Measurements from ENCODE around the gene CARMIL1. TPM values are rescaled to one million over a fixed set of nuclear protein-coding genes. Genes with fewer than 3 reads are reported as not detected.

The CARMIL1 gene
- total and polyA plus RNA-seq, 3 experiments from 2014 or later, result 1.8 to 2.9 TPM; not detected in 1

- no peaks in the 10 kb centered on the region for H3K9me3 ChIP-seq (ENCODE audit: low read length)
- peaks cover 4 to 11% of the 10 kb centered on the region in 2 donors for H3K27me3 Mint-ChIP-seq
- no peaks in the 10 kb centered on the region for H3K4me1 ChIP-seq (ENCODE audit: insufficient read depth, low read length)
- no peak overlapping the region for H3K4me3 Mint-ChIP-seq
- H3K36me3 ChIP-seq (ENCODE audit: insufficient read depth, low read length), result no peaks in the 10 kb centered on the region
- ChIA-PET POLR2A (no interaction called here), CTCF (no interaction called here)
- no peak overlapping the region for H3K4me3 ChIP-seq (ENCODE audit: low read length)
- no peaks in the 10 kb centered on the region for H3K36me3 Mint-ChIP-seq
- no peaks in the 10 kb centered on the region for H3K9me3 Mint-ChIP-seq
- H3K27me3 ChIP-seq (ENCODE audit: insufficient read depth, low read length, poor library complexity, severe bottlenecking), result no peaks in the 10 kb centered on the region
- no peak for DNase-seq
- H3K27ac ChIP-seq (ENCODE audit: low read depth, low read length), result no peak overlapping the region
- peak overlapping the region in 1 of 8 donors; percentile 14 for H3K27ac Mint-ChIP-seq
- no peaks in the 10 kb centered on the region for H3K4me1 Mint-ChIP-seq
These were observed 19.4 kb upstream of the CARMIL1 start for GRCh38 chr6:25259756-25260155.

- no peak overlapping the region for H3K27ac ChIP-seq (ENCODE audit: low read depth, low read length)
- H3K4me1 ChIP-seq (ENCODE audit: insufficient read depth, low read length), result no peaks in the 10 kb centered on the region
- Mint-ChIP-seq H3K4me1 (peaks cover 0 to 4% (median 3%) of the 10 kb centered on the region in 3 donors), H3K27ac (no peak overlapping the region), H3K9me3 (no peaks in the 10 kb centered on the region), H3K36me3 (no peaks in the 10 kb centered on the region), H3K27me3 (peaks cover 0 to 6% of the 10 kb centered on the region in 2 donors), H3K4me3 (no peak overlapping the region)
- CTCF ChIA-PET, result interaction anchor here (1.3 to 4.5 kb wide), 3 partner anchors 18 to 232 kb away, joined by 3 to 73 read pairs (median 4); no protein-coding TSS in a partner anchor
- H3K4me3 ChIP-seq (ENCODE audit: low read length), result no peak overlapping the region
- H3K36me3 ChIP-seq (ENCODE audit: insufficient read depth, low read length), result no peaks in the 10 kb centered on the region
- DNase-seq, result no peak
- H3K27me3 ChIP-seq (ENCODE audit: insufficient read depth, low read length, poor library complexity, severe bottlenecking), result no peaks in the 10 kb centered on the region
- no peaks in the 10 kb centered on the region for H3K9me3 ChIP-seq (ENCODE audit: low read length)
- POLR2A ChIA-PET, result no interaction called here
These were observed 15.5 kb upstream of the CARMIL1 start for GRCh38 chr6:25263657-25264056.

- DNase-seq, result no peak
- ChIA-PET CTCF (interaction anchor here (0.8 to 4.5 kb wide), 20 partner anchors 9 to 335 kb away, joined by 3 to 73 read pairs (median 5); partner anchors contain the start of gene CARMIL1), POLR2A (no interaction called here)
- peaks cover 0 to 4% (median 3%) of the 10 kb centered on the region in 3 donors for H3K4me1 Mint-ChIP-seq
- H3K9me3 ChIP-seq (ENCODE audit: low read length), result no peaks in the 10 kb centered on the region
- no peak overlapping the region for H3K27ac Mint-ChIP-seq
- H3K27ac ChIP-seq (ENCODE audit: low read depth, low read length), result no peak overlapping the region
- no peak overlapping the region for H3K4me3 ChIP-seq (ENCODE audit: low read length)
- H3K36me3 Mint-ChIP-seq, result no peaks in the 10 kb centered on the region
- H3K4me1 ChIP-seq (ENCODE audit: insufficient read depth, low read length), result no peaks in the 10 kb centered on the region
- no peaks in the 10 kb centered on the region for H3K9me3 Mint-ChIP-seq
- H3K4me3 Mint-ChIP-seq, result no peak overlapping the region
- peaks cover 2 to 15% of the 10 kb centered on the region in 2 donors for H3K27me3 Mint-ChIP-seq
- H3K27me3 ChIP-seq (ENCODE audit: insufficient read depth, low read length, poor library complexity, severe bottlenecking), result no peaks in the 10 kb centered on the region
- H3K36me3 ChIP-seq (ENCODE audit: insufficient read depth, low read length), result no peaks in the 10 kb centered on the region
These were observed 12.6 kb upstream of the CARMIL1 start for GRCh38 chr6:25266456-25267100.

- no peaks in the 10 kb centered on the region for H3K9me3 ChIP-seq (ENCODE audit: low read length)
- Mint-ChIP-seq H3K4me1 (peaks cover 0 to 4% (median 3%) of the 10 kb centered on the region in 3 donors), H3K27ac (no peak overlapping the region), H3K36me3 (no peaks in the 10 kb centered on the region), H3K9me3 (no peaks in the 10 kb centered on the region), H3K27me3 (peaks cover 5 to 22% of the 10 kb centered on the region in 2 donors), H3K4me3 (no peak overlapping the region)
- H3K36me3 ChIP-seq (ENCODE audit: insufficient read depth, low read length), result no peaks in the 10 kb centered on the region
- ChIA-PET CTCF (interaction anchor here (1.9 kb wide), 1 partner anchor 223 kb away, joined by 22 read pairs; no protein-coding TSS in a partner anchor), POLR2A (no interaction called here)
- no peak overlapping the region for H3K4me3 ChIP-seq (ENCODE audit: low read length)
- no peaks in the 10 kb centered on the region for H3K4me1 ChIP-seq (ENCODE audit: insufficient read depth, low read length)
- no peaks in the 10 kb centered on the region for H3K27me3 ChIP-seq (ENCODE audit: insufficient read depth, low read length, poor library complexity, severe bottlenecking)
- no peak for DNase-seq
- no peak overlapping the region for H3K27ac ChIP-seq (ENCODE audit: low read depth, low read length)
These were observed 11.5 kb upstream of the CARMIL1 start for GRCh38 chr6:25267662-25268061.

- ChIA-PET POLR2A (interaction anchor here (0.7 kb wide), 1 partner anchor 25 kb away, joined by 9 read pairs; no protein-coding TSS in a partner anchor), CTCF (interaction anchor here (1.1 to 1.8 kb wide), 3 partner anchors 8 to 220 kb away, joined by 3 to 7 read pairs (median 6); partner anchors contain the start of gene CARMIL1)
- Histone ChIP-seq H3K4me3 (ENCODE audit: low read length) (no peak overlapping the region), H3K27me3 (ENCODE audit: insufficient read depth, low read length, poor library complexity, severe bottlenecking) (no peaks in the 10 kb centered on the region), H3K9me3 (ENCODE audit: low read length) (no peaks in the 10 kb centered on the region), H3K36me3 (ENCODE audit: insufficient read depth, low read length) (no peaks in the 10 kb centered on the region), H3K4me1 (ENCODE audit: insufficient read depth, low read length) (no peaks in the 10 kb centered on the region), H3K27ac (ENCODE audit: low read depth, low read length) (no peak overlapping the region)
- Mint-ChIP-seq H3K27me3 (peaks cover 21 to 40% of the 10 kb centered on the region in 2 donors), H3K4me3 (no peak overlapping the region), H3K27ac (no peak overlapping the region), H3K4me1 (peaks cover 0 to 2% (median 1%) of the 10 kb centered on the region in 3 donors), H3K9me3 (no peaks in the 10 kb centered on the region), H3K36me3 (no peaks in the 10 kb centered on the region)
- DNase-seq, result no peak
These were observed 8.6 kb upstream of the CARMIL1 start for GRCh38 chr6:25270559-25270958.

- POLR2A ChIA-PET, result no interaction called here
These were observed 3.7 kb upstream of the CARMIL1 start for GRCh38 chr6:25275436-25275835.

GRCh38 chr6:25277386-25277785 is 1.8 kb upstream of the CARMIL1 start:
- peaks cover 25 to 29% of the 10 kb centered on the region in 2 donors for H3K27me3 Mint-ChIP-seq
- peak overlapping the region in 2 of 7 donors; percentile 15 to 90 for H3K4me3 Mint-ChIP-seq
- Histone ChIP-seq H3K27ac (ENCODE audit: low read depth, low read length) (no peak overlapping the region), H3K4me1 (ENCODE audit: insufficient read depth, low read length) (peaks cover 7% of the 10 kb centered on the region), H3K9me3 (ENCODE audit: low read length) (no peaks in the 10 kb centered on the region), H3K27me3 (ENCODE audit: insufficient read depth, low read length, poor library complexity, severe bottlenecking) (no peaks in the 10 kb centered on the region), H3K36me3 (ENCODE audit: insufficient read depth, low read length) (no peaks in the 10 kb centered on the region), H3K4me3 (ENCODE audit: low read length) (no peak overlapping the region)
- peaks cover 0 to 5% (median 0%) of the 10 kb centered on the region in 3 donors for H3K36me3 Mint-ChIP-seq
- DNase-seq, result no peak
- CTCF ChIA-PET, result interaction anchor here (1.2 to 4.6 kb wide), 5 partner anchors 10 to 325 kb away, joined by 3 to 86 read pairs (median 6); no protein-coding TSS in a partner anchor
- POLR2A ChIA-PET, result no interaction called here
- H3K9me3 Mint-ChIP-seq, result no peaks in the 10 kb centered on the region
- H3K27ac Mint-ChIP-seq, result no peak overlapping the region
- H3K4me1 Mint-ChIP-seq, result peaks cover 20 to 35% (median 29%) of the 10 kb centered on the region in 3 donors

More at GRCh38 chr6:25275436-25275835, 3.7 kb upstream of the CARMIL1 start:
- Mint-ChIP-seq H3K27ac (no peak overlapping the region), H3K36me3 (peaks cover 0 to 5% (median 0%) of the 10 kb centered on the region in 3 donors), H3K27me3 (peaks cover 26 to 39% of the 10 kb centered on the region in 2 donors), H3K4me1 (peaks cover 15 to 21% (median 20%) of the 10 kb centered on the region in 3 donors), H3K4me3 (peak overlapping the region in 1 of 7 donors; percentile 24), H3K9me3 (no peaks in the 10 kb centered on the region)
- no peak for DNase-seq
- Histone ChIP-seq H3K9me3 (ENCODE audit: low read length) (no peaks in the 10 kb centered on the region), H3K36me3 (ENCODE audit: insufficient read depth, low read length) (no peaks in the 10 kb centered on the region), H3K4me1 (ENCODE audit: insufficient read depth, low read length) (peaks cover 7% of the 10 kb centered on the region), H3K27me3 (ENCODE audit: insufficient read depth, low read length, poor library complexity, severe bottlenecking) (no peaks in the 10 kb centered on the region), H3K27ac (ENCODE audit: low read depth, low read length) (no peak overlapping the region), H3K4me3 (ENCODE audit: low read length) (no peak overlapping the region)
- CTCF ChIA-PET, result interaction anchor here (1.8 kb wide), 1 partner anchor 10 kb away, joined by 11 read pairs; no protein-coding TSS in a partner anchor

GRCh38 chr6:25277857-25278256 is 1.3 kb upstream of the CARMIL1 start:
- Histone ChIP-seq H3K36me3 (ENCODE audit: insufficient read depth, low read length) (no peaks in the 10 kb centered on the region), H3K27ac (ENCODE audit: low read depth, low read length) (no peak overlapping the region), H3K4me1 (ENCODE audit: insufficient read depth, low read length) (peaks cover 7% of the 10 kb centered on the region), H3K9me3 (ENCODE audit: low read length) (no peaks in the 10 kb centered on the region), H3K27me3 (ENCODE audit: insufficient read depth, low read length, poor library complexity, severe bottlenecking) (no peaks in the 10 kb centered on the region), H3K4me3 (ENCODE audit: low read length) (no peak overlapping the region)
- H3K27me3 Mint-ChIP-seq, result peaks cover 22 to 25% of the 10 kb centered on the region in 2 donors
- no peak for DNase-seq
- H3K27ac Mint-ChIP-seq, result peak overlapping the region in 2 of 8 donors; percentile 28 to 90
- ChIA-PET POLR2A (no interaction called here), CTCF (interaction anchor here (0.8 to 4.6 kb wide), 17 partner anchors 10 to 681 kb away, joined by 3 to 86 read pairs (median 3); no protein-coding TSS in a partner anchor)
- no peaks in the 10 kb centered on the region for H3K9me3 Mint-ChIP-seq
- H3K4me3 Mint-ChIP-seq, result peak overlapping the region; percentile 88 to 96 (median 91)
- peaks cover 0 to 5% (median 0%) of the 10 kb centered on the region in 3 donors for H3K36me3 Mint-ChIP-seq
- H3K4me1 Mint-ChIP-seq, result peaks cover 20 to 35% (median 29%) of the 10 kb centered on the region in 3 donors
